Transverse colon (tissue), 4 donors: ENCODE measurements around the gene MLLT1.

ENCODE experiments used
- EP300 ChIP-seq: sonication (generic); formaldehyde crosslinking; IDR thresholded peaks from one replicate; pipeline ENCODE4 v1.6.1; 2017; ENCODE audit warnings: antibody characterized with exemption, low read depth
- POLR2A ChIP-seq: fragments of 450-650 bp; IDR thresholded peaks from one replicate; pipeline ENCODE4 v1.6.1; 2016; ENCODE audit warnings: antibody characterized with exemption, mild to moderate bottlenecking, moderate library complexity
- POLR2AphosphoS5 ChIP-seq, 3 donors: sonication (generic); formaldehyde crosslinking; IDR thresholded peaks; one replicate each; pipeline ENCODE4 v1.6.1; 2016; ENCODE audit warnings: antibody characterized with exemption in 3 of 3
- TF ChIP-seq, protein P1 (sequence below), 5 experiments: fragments of 200-600 bp in 3 of 5; fragments of 450-650 bp in 2 of 5; sonication (generic) in 3 of 5; IDR thresholded peaks; 1 replicate in 2 of 5; 2 replicates in 3 of 5; pipeline ENCODE4 v1.5.1; 2016 to 2017; ENCODE audit warnings: antibody characterized with exemption in 5 of 5, inconsistent platforms in 3 of 5, mild to moderate bottlenecking in 2 of 5, moderate library complexity in 1 of 5

DNA sequence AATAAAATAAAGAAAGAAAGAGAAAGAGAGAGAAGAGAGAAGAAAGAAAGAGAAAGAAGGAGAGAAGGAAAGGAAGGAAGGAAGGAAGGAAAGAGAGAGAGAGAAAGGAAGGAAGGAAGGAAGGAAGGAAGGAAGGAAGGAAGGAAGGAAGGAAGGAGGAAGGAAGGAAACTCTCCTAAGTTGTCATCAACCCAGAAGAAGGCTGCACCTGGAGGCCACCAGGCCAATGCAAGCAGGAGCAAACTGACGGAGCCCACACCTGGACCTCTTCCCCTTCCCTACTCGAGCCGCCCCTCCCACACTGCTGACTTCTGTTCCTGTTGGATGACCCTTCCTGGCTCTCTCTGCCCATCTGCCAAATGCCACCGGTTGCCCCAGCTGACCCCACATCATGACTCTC lies 45.0 kb upstream of the MLLT1 start:
- TF ChIP-seq, protein P1, sequence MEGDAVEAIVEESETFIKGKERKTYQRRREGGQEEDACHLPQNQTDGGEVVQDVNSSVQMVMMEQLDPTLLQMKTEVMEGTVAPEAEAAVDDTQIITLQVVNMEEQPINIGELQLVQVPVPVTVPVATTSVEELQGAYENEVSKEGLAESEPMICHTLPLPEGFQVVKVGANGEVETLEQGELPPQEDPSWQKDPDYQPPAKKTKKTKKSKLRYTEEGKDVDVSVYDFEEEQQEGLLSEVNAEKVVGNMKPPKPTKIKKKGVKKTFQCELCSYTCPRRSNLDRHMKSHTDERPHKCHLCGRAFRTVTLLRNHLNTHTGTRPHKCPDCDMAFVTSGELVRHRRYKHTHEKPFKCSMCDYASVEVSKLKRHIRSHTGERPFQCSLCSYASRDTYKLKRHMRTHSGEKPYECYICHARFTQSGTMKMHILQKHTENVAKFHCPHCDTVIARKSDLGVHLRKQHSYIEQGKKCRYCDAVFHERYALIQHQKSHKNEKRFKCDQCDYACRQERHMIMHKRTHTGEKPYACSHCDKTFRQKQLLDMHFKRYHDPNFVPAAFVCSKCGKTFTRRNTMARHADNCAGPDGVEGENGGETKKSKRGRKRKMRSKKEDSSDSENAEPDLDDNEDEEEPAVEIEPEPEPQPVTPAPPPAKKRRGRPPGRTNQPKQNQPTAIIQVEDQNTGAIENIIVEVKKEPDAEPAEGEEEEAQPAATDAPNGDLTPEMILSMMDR (IDR thresholded peaks at IDR 0.05) = no peak
- no peak for TF ChIP-seq POLR2AphosphoS5 (IDR thresholded peaks at IDR 0.05)
- TF ChIP-seq POLR2A = no peak
- TF ChIP-seq EP300 = no peak
